ENCODE results near the gene METTL1. TPM values are rescaled to one million over a fixed set of nuclear protein-coding genes. Genes with fewer than 3 reads are reported as not detected.

METTL1 gene
- total RNA-seq, 1 donor: 10.5 TPM

GRCh38 chr12:57736741-57737466 is 35.0 kb downstream of the METTL1 start:
- no peak overlapping the region for H3K4me3 ChIP-seq (ENCODE audit: low read depth, low read length)
- DNase-seq (ENCODE audit: low read depth): no peak
- TF ChIP-seq CTCF (IDR thresholded peaks at IDR 0.05; ENCODE audit: insufficient read depth, low read length): no peak

GRCh38 chr12:57735952-57736740 is 35.8 kb downstream of the METTL1 start:
- peak overlapping the region; percentile 13 for H3K4me3 ChIP-seq (ENCODE audit: low read depth, low read length)
- peak; percentile 31 for TF ChIP-seq CTCF (IDR thresholded peaks at IDR 0.05; ENCODE audit: insufficient read depth, low read length)
- no peak for DNase-seq (ENCODE audit: low read depth)

GRCh38 chr12:57735198-57735855 is 36.6 kb downstream of the METTL1 start:
- H3K4me3 ChIP-seq (ENCODE audit: low read depth, low read length): no peak overlapping the region
- no peak for TF ChIP-seq CTCF (IDR thresholded peaks at IDR 0.05; ENCODE audit: insufficient read depth, low read length)
- no peak for DNase-seq (ENCODE audit: low read depth)

DNA sequence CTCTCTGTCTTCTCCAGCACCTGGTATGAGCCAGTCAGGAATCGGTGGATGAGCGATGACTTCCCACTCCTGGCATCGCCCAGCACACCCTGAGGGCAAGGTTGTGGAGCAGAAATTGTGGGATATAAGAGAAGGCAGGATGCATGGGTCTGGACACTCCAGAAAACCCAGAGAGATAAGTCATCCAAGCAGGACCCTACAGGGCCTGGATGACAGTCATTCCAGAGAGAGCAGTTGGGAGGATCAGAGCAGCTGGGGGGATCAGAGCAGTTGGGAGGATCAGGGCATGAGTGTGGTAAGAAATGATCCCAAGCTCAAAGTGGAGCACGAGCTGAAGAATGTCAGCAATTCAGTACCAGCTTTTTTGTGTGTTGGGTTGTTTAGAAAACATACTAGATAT is 37.3 kb downstream of the METTL1 start:
- H3K4me3 ChIP-seq (ENCODE audit: low read depth, low read length): no peak overlapping the region
- TF ChIP-seq CTCF (IDR thresholded peaks at IDR 0.05; ENCODE audit: insufficient read depth, low read length): no peak
- DNase-seq (ENCODE audit: low read depth): no peak

DNA sequence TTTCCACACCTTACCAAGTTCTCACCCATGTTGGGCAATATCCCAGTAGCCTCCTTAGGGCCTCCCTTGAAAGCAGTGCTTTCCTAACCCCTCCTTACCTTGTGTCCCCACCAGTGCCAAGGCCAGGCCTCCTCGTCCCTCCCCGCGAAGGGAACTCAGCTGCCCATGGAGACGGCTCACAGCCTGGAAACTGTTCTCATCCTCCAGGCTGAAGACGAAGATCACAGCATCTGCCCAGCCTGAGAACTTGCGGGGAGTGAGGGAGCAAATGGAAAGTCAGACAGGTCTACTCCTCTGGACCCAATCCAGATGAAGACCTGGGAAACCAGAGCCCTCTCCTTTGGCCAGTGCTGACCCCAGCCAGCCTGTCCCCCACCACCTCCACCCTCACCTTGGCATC is 38.0 kb downstream of the METTL1 start:
- H3K4me3 ChIP-seq (ENCODE audit: low read depth, low read length): no peak overlapping the region
- no peak for DNase-seq (ENCODE audit: low read depth)
- no peak for TF ChIP-seq CTCF (IDR thresholded peaks at IDR 0.05; ENCODE audit: insufficient read depth, low read length)

DNA sequence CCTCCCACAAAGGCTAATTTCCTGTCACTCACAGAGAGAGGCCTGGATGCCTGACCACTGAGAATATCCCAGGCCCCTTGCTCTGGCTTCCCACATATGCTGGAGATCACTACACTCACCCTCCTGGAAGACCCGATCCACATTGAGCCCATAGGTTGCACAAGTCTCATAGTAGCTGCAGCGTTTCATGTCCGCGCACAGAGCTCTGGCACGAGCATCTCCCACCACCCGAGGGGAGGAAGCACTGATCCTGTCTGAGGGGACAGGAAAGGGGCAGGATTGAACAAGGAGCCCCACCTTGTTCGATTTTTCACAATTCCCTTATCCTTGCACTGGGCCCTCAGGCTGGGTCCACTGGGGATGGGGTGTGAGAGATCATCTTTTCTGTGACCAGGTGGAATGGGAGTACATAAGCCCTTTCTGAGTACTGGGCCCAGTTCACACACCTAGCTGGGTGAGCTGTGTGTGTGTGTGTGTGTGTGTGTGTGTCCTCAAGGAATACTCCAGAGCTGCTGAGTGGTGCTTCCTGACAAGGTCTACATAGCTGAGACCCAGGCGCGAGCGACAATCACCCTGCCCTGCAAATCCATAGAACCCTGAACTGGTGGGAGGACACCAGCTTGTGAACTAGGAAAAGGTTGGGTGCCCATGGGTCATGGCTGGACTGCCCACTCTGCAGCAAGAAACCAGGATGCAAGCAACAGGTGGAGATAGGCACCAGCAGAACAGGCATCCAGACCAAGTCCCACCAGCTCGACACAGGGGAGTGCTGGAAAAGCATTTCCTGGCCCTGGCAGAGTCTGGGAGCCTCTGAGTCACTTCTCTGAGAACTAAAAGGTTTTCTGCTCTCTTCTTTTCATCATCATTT is 38.9 kb downstream of the METTL1 start:
- no peak for DNase-seq (ENCODE audit: low read depth)
- no peak overlapping the region for H3K4me3 ChIP-seq (ENCODE audit: low read depth, low read length)

More for the DNA sequence above, 38.9 kb downstream of the METTL1 start:
- no peak for TF ChIP-seq CTCF (IDR thresholded peaks at IDR 0.05; ENCODE audit: insufficient read depth, low read length)
